ENCODE results near the gene GNG4.
"Not testable (repeated sequence)": the region's sequence is repeated elsewhere in the genome, so short reads cannot be mapped to it uniquely, and the experiment has no call there.

The GNG4 gene

GRCh38 chr1:235648954-235649367 lies 623 bp downstream of the GNG4 start:
- peak overlapping the region; percentile 39 for H3K4me2 ChIP-seq (ENCODE audit: low read length)
- H3K4ac ChIP-seq (ENCODE audit: low read depth, low read length), result no peak overlapping the region
- no peaks in the 10 kb centered on the region for H3K36me3 ChIP-seq (ENCODE audit: control insufficient read depth, insufficient read depth, low read length)
- no peak overlapping the region for H3K18ac ChIP-seq (ENCODE audit: low read length)
- H3K27me3 ChIP-seq (ENCODE audit: insufficient read depth, low read length, poor library complexity), result no peaks in the 10 kb centered on the region
- peaks cover 2% of the 10 kb centered on the region for H3K79me2 ChIP-seq (ENCODE audit: control insufficient read depth, insufficient read depth, low read length)
- no peak overlapping the region for H2BK5ac ChIP-seq (ENCODE audit: low read length)
- peak overlapping the region; percentile 43 for H3K9ac ChIP-seq (ENCODE audit: low read length)
- peak overlapping the region; percentile 8 for H3K56ac ChIP-seq (ENCODE audit: low read length)
- H4K8ac ChIP-seq (ENCODE audit: low read depth, low read length), result no peak overlapping the region
- H3K27ac ChIP-seq (ENCODE audit: low read depth, low read length), result no peak overlapping the region
- no peak overlapping the region for H2BK120ac ChIP-seq (ENCODE audit: low read depth, low read length)
- DNase-seq, result peak; percentile 87
- H4K5ac ChIP-seq (ENCODE audit: low read length), result no peak overlapping the region
- peaks cover 1% of the 10 kb centered on the region for H3K79me1 ChIP-seq (ENCODE audit: low read length)
- no peak overlapping the region for H3K23ac ChIP-seq (ENCODE audit: low read length)
- peaks cover 3% of the 10 kb centered on the region for H3K4me1 ChIP-seq (ENCODE audit: control insufficient read depth, low read depth, low read length)
- H2AK5ac ChIP-seq (ENCODE audit: low read length), result no peak overlapping the region
- H3K4me3 ChIP-seq (ENCODE audit: low read length), result peak overlapping the region; percentile 23
- WGBS (ENCODE audit: extremely low coverage, insufficient coverage, low lambda C conversion rate), result no CpG with 5 or more reads among the region's 30 CpGs
- H2BK15ac ChIP-seq (replicated peaks; ENCODE audit: low read depth), result no peak overlapping the region

- no peak overlapping the region for H3K23ac ChIP-seq (ENCODE audit: low read length)
- no peak overlapping the region for H3K18ac ChIP-seq (ENCODE audit: low read length)
- no peak overlapping the region for H2AK5ac ChIP-seq (ENCODE audit: low read length)
- H3K9ac ChIP-seq (ENCODE audit: low read length), result peak overlapping the region; percentile 43
- H3K4me2 ChIP-seq (ENCODE audit: low read length), result peak overlapping the region; percentile 39
- H4K5ac ChIP-seq (ENCODE audit: low read length), result no peak overlapping the region
- H3K4me3 ChIP-seq (ENCODE audit: low read length), result peak overlapping the region; percentile 23
- no peak overlapping the region for H2BK15ac ChIP-seq (replicated peaks; ENCODE audit: low read depth)
- H4K8ac ChIP-seq (ENCODE audit: low read depth, low read length), result no peak overlapping the region
- no peak overlapping the region for H3K27ac ChIP-seq (ENCODE audit: low read depth, low read length)
- H3K79me2 ChIP-seq (ENCODE audit: control insufficient read depth, insufficient read depth, low read length), result peaks cover 2% of the 10 kb centered on the region
- peaks cover 1% of the 10 kb centered on the region for H3K79me1 ChIP-seq (ENCODE audit: low read length)
- peak; percentile 53 for DNase-seq
- no peaks in the 10 kb centered on the region for H3K27me3 ChIP-seq (ENCODE audit: insufficient read depth, low read length, poor library complexity)
- no CpG with 5 or more reads among the region's 31 CpGs for WGBS (ENCODE audit: extremely low coverage, insufficient coverage, low lambda C conversion rate)
- peaks cover 7% of the 10 kb centered on the region for H3K4me1 ChIP-seq (ENCODE audit: control insufficient read depth, low read depth, low read length)
- peak overlapping the region; percentile 47 for H3K56ac ChIP-seq (ENCODE audit: low read length)
- no peaks in the 10 kb centered on the region for H3K36me3 ChIP-seq (ENCODE audit: control insufficient read depth, insufficient read depth, low read length)
- no peak overlapping the region for H2BK120ac ChIP-seq (ENCODE audit: low read depth, low read length)
- no peak overlapping the region for H2BK5ac ChIP-seq (ENCODE audit: low read length)
- H3K4ac ChIP-seq (ENCODE audit: low read depth, low read length), result no peak overlapping the region
Observed at GRCh38 chr1:235648407-235648907, 1.1 kb downstream of the GNG4 start.

- H4K5ac ChIP-seq (ENCODE audit: low read length); H3K18ac ChIP-seq (ENCODE audit: low read length); H3K36me3 ChIP-seq (ENCODE audit: control insufficient read depth, insufficient read depth, low read length); H4K8ac ChIP-seq (ENCODE audit: low read depth, low read length); H3K27ac ChIP-seq (ENCODE audit: low read depth, low read length); H2BK5ac ChIP-seq (ENCODE audit: low read length); H3K9ac ChIP-seq (ENCODE audit: low read length); H2BK15ac ChIP-seq (replicated peaks; ENCODE audit: low read depth); H2AK5ac ChIP-seq (ENCODE audit: low read length); H3K4me3 ChIP-seq (ENCODE audit: low read length); H3K56ac ChIP-seq (ENCODE audit: low read length); H3K79me1 ChIP-seq (ENCODE audit: low read length); H2BK120ac ChIP-seq (ENCODE audit: low read depth, low read length); H3K79me2 ChIP-seq (ENCODE audit: control insufficient read depth, insufficient read depth, low read length); H3K4ac ChIP-seq (ENCODE audit: low read depth, low read length); DNase-seq; H3K23ac ChIP-seq (ENCODE audit: low read length); H3K27me3 ChIP-seq (ENCODE audit: insufficient read depth, low read length, poor library complexity); H3K4me2 ChIP-seq (ENCODE audit: low read length): not testable (repeated sequence)
- H3K4me1 ChIP-seq (ENCODE audit: control insufficient read depth, low read depth, low read length), result peaks cover 14% of the 10 kb centered on the region
- no CpG with 5 or more reads among the region's 12 CpGs for WGBS (ENCODE audit: extremely low coverage, insufficient coverage, low lambda C conversion rate)
Observed at GRCh38 chr1:235647537-235647936, 2.0 kb downstream of the GNG4 start.

- no peak for DNase-seq
- Histone ChIP-seq H3K4ac (ENCODE audit: low read depth, low read length) (no peak overlapping the region), H3K9ac (ENCODE audit: low read length) (no peak overlapping the region), H4K8ac (ENCODE audit: low read depth, low read length) (no peak overlapping the region), H2BK15ac (replicated peaks; ENCODE audit: low read depth) (no peak overlapping the region), H3K27ac (ENCODE audit: low read depth, low read length) (no peak overlapping the region), H3K4me3 (ENCODE audit: low read length) (no peak overlapping the region), H3K79me1 (ENCODE audit: low read length) (peaks cover 1% of the 10 kb centered on the region), H3K27me3 (ENCODE audit: insufficient read depth, low read length, poor library complexity) (no peaks in the 10 kb centered on the region), H3K56ac (ENCODE audit: low read length) (no peak overlapping the region), H2BK5ac (ENCODE audit: low read length) (no peak overlapping the region), H3K18ac (ENCODE audit: low read length) (no peak overlapping the region), H3K4me2 (ENCODE audit: low read length) (no peak overlapping the region), H2AK5ac (ENCODE audit: low read length) (no peak overlapping the region), H2BK120ac (ENCODE audit: low read depth, low read length) (no peak overlapping the region), H3K79me2 (ENCODE audit: control insufficient read depth, insufficient read depth, low read length) (peaks cover 2% of the 10 kb centered on the region), H3K23ac (ENCODE audit: low read length) (no peak overlapping the region), H3K36me3 (ENCODE audit: control insufficient read depth, insufficient read depth, low read length) (no peaks in the 10 kb centered on the region), H4K5ac (ENCODE audit: low read length) (no peak overlapping the region), H3K4me1 (ENCODE audit: control insufficient read depth, low read depth, low read length) (peaks cover 17% of the 10 kb centered on the region)
- whole genome bisulfite sequencing (ENCODE audit: extremely low coverage, insufficient coverage, low lambda C conversion rate), result no CpG with 5 or more reads among the region's 9 CpGs
Observed at GRCh38 chr1:235646463-235646862, 3.1 kb downstream of the GNG4 start.

- WGBS (ENCODE audit: extremely low coverage, insufficient coverage, low lambda C conversion rate), result no CpG with 5 or more reads among the region's 13 CpGs
Observed at GRCh38 chr1:235644693-235645305, 4.8 kb downstream of the GNG4 start.

More at GRCh38 chr1:235644693-235645305, 4.8 kb downstream of the GNG4 start:
- H4K8ac ChIP-seq (ENCODE audit: low read depth, low read length), result no peak overlapping the region
- H3K4ac ChIP-seq (ENCODE audit: low read depth, low read length), result no peak overlapping the region
- H3K56ac ChIP-seq (ENCODE audit: low read length), result no peak overlapping the region
- no peak overlapping the region for H2AK5ac ChIP-seq (ENCODE audit: low read length)
- no peak overlapping the region for H3K4me3 ChIP-seq (ENCODE audit: low read length)
- no peak overlapping the region for H3K18ac ChIP-seq (ENCODE audit: low read length)
- H2BK15ac ChIP-seq (replicated peaks; ENCODE audit: low read depth), result no peak overlapping the region
- peaks cover 2% of the 10 kb centered on the region for H3K79me2 ChIP-seq (ENCODE audit: control insufficient read depth, insufficient read depth, low read length)
- H3K27ac ChIP-seq (ENCODE audit: low read depth, low read length), result no peak overlapping the region
- no peak overlapping the region for H2BK5ac ChIP-seq (ENCODE audit: low read length)
- H3K27me3 ChIP-seq (ENCODE audit: insufficient read depth, low read length, poor library complexity), result no peaks in the 10 kb centered on the region
- H4K5ac ChIP-seq (ENCODE audit: low read length), result no peak overlapping the region
- no peak overlapping the region for H3K23ac ChIP-seq (ENCODE audit: low read length)
- no peaks in the 10 kb centered on the region for H3K36me3 ChIP-seq (ENCODE audit: control insufficient read depth, insufficient read depth, low read length)
- DNase-seq, result no peak
- H3K9ac ChIP-seq (ENCODE audit: low read length), result no peak overlapping the region
- peaks cover 1% of the 10 kb centered on the region for H3K79me1 ChIP-seq (ENCODE audit: low read length)
- no peak overlapping the region for H2BK120ac ChIP-seq (ENCODE audit: low read depth, low read length)
- peaks cover 17% of the 10 kb centered on the region for H3K4me1 ChIP-seq (ENCODE audit: control insufficient read depth, low read depth, low read length)
- no peak overlapping the region for H3K4me2 ChIP-seq (ENCODE audit: low read length)
